Kasumi-1 (cell line): ENCODE results near the gene BUD23.
A peak's percentile ranks its signal among the peaks of the same experiment; 100 is the strongest.
"Not testable (repeated sequence)": the region's sequence is repeated elsewhere in the genome, so short reads cannot be mapped to it uniquely, and the experiment has no call there.

ENCODE experiments used
- DNase-seq, 2 experiments: peaks; one replicate each; lab custom pipeline; 2025; lab: John Stamatoyannopoulos, UW

Gene BUD23

GRCh38 chr7:73700581-73701134, 17.3 kb downstream of the BUD23 start:
- DNase-seq = no peak

- DNase-seq = peak; percentile 4 to 23
Measured at GRCh38 chr7:73701357-73701995, 18.1 kb downstream of the BUD23 start.

- DNase-seq = no peak
Measured at GRCh38 chr7:73702226-73702625, 18.8 kb downstream of the BUD23 start.

- DNase-seq = no peak
Measured at GRCh38 chr7:73702665-73703064, 19.3 kb downstream of the BUD23 start.

- DNase-seq = no peak
Measured at GRCh38 chr7:73703225-73703624, 19.8 kb downstream of the BUD23 start.

GRCh38 chr7:73703757-73704639, 20.6 kb downstream of the BUD23 start:
- DNase-seq = peak; percentile 16 to 31

- no peak for DNase-seq
Measured at GRCh38 chr7:73704640-73705550, 21.5 kb downstream of the BUD23 start.

GRCh38 chr7:73705551-73705920, 22.1 kb downstream of the BUD23 start:
- no peak for DNase-seq

GRCh38 chr7:73706126-73707044, 23.0 kb downstream of the BUD23 start:
- peak in 1 of 2 experiments; percentile 35 for DNase-seq

GRCh38 chr7:73707045-73707631, 23.7 kb downstream of the BUD23 start:
- DNase-seq = peak; percentile 11 to 31

GRCh38 chr7:73708961-73709549, 25.7 kb downstream of the BUD23 start:
- no peak for DNase-seq

GRCh38 chr7:73712773-73713172, 29.4 kb downstream of the BUD23 start:
- no peak for DNase-seq

GRCh38 chr7:73713319-73713718, 29.9 kb downstream of the BUD23 start:
- DNase-seq = not testable (repeated sequence)

GRCh38 chr7:73715648-73716317, 32.4 kb downstream of the BUD23 start:
- DNase-seq = peak; percentile 84 to 86

- no peak for DNase-seq
Measured at GRCh38 chr7:73716318-73716890, 33.0 kb downstream of the BUD23 start.

- peak in 1 of 2 experiments; percentile 13 for DNase-seq
Measured at GRCh38 chr7:73717025-73717807, 33.8 kb downstream of the BUD23 start.

- DNase-seq = peak; percentile 98
Measured at GRCh38 chr7:73717991-73718405, 34.6 kb downstream of the BUD23 start.

- DNase-seq = no peak
Measured at GRCh38 chr7:73718438-73718881, 35.1 kb downstream of the BUD23 start.
